ENCODE results near the gene ATRX. TPM values are rescaled to one million over a fixed set of nuclear protein-coding genes. Genes with fewer than 3 reads are reported as not detected.
"Not testable (repeated sequence)": the region's sequence is repeated elsewhere in the genome, so short reads cannot be mapped to it uniquely, and the experiment has no call there.

ATRX gene
- total RNA-seq, 1 experiment from 2014 or later, result 93.3 TPM

DNA sequence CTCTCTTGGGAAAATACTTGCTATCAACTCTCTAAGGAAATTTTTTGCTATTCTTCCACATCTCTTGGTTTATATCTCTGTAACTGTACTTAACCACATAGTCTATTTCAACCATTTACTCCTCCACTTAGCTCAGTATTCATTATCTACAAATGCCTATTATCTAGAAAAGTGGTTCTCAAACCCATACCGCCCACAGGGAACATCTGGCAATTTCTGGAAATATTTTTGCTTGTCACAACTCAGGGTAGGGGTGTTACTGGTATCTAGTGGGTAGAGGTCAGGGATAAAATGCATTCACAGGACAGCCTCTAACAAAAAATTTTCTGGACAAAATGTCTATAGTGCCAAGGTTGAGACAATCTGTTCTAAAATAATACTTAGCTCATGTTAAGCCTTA lies 14.4 kb downstream of the ATRX start:
- no peak overlapping the region for H3K27ac ChIP-seq

DNA sequence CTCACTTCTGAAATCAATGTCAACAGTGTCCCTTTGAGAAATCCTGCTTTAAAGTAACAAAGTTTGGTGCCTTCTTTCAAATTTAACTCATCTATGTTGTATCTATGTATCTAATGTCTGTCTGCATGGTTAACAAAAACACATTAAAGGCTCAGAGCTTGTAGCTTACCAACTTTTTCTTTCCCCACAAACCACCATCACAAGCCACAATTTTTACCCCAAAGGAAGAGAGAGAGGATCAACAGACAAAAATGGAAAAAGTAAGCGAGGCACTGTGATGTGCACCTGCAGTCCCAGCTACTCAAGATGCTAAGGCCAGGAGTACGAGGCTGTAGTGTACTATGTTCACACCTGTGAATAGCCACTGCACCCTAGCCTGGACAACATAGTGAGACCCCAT lies 17.2 kb downstream of the ATRX start:
- Histone ChIP-seq H3F3A (ENCODE audit: insufficient read depth, low read depth) (no peaks in the 10 kb centered on the region), H3K9me2 (ENCODE audit: insufficient read depth) (no peaks in the 10 kb centered on the region), H3K27me3 (ENCODE audit: insufficient read depth, low read depth) (no peaks in the 10 kb centered on the region), H3K4me2 (no peak overlapping the region), H3K9me3 (ENCODE audit: insufficient read depth, low read depth) (no peaks in the 10 kb centered on the region), H3K79me2 (ENCODE audit: low read depth) (peaks cover 73% of the 10 kb centered on the region), H3K27ac (no peak overlapping the region), H3K36me3 (ENCODE audit: low read depth) (no peaks in the 10 kb centered on the region; the same call in 1 of the 2 replicates), H4K20me1 (ENCODE audit: insufficient read depth) (peaks cover 43% of the 10 kb centered on the region), H3K4me3 (no peak overlapping the region), H3K4me1 (replicated peaks; ENCODE audit: insufficient read depth) (no peaks in the 10 kb centered on the region), H2AFZ (no peak overlapping the region)
- POLR2A ChIA-PET (ENCODE audit: unreplicated experiment), result no interaction called here
- TF ChIP-seq, protein P1, sequence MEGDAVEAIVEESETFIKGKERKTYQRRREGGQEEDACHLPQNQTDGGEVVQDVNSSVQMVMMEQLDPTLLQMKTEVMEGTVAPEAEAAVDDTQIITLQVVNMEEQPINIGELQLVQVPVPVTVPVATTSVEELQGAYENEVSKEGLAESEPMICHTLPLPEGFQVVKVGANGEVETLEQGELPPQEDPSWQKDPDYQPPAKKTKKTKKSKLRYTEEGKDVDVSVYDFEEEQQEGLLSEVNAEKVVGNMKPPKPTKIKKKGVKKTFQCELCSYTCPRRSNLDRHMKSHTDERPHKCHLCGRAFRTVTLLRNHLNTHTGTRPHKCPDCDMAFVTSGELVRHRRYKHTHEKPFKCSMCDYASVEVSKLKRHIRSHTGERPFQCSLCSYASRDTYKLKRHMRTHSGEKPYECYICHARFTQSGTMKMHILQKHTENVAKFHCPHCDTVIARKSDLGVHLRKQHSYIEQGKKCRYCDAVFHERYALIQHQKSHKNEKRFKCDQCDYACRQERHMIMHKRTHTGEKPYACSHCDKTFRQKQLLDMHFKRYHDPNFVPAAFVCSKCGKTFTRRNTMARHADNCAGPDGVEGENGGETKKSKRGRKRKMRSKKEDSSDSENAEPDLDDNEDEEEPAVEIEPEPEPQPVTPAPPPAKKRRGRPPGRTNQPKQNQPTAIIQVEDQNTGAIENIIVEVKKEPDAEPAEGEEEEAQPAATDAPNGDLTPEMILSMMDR (conservative IDR thresholded peaks at IDR 0.05), result no peak
- no peak for TF ChIP-seq EZH2 (IDR thresholded peaks at IDR 0.05; ENCODE audit: low read depth)
- intact Hi-C loops (cut with micrococcal nuclease; ENCODE audit: unreplicated experiment), result no loop called here
- CTCF ChIA-PET, result no interaction called here
- DNase-seq, result no peak
- no TSS peak for BruUV-seq (replicated peaks)

More for the DNA sequence above, 14.4 kb downstream of the ATRX start:
- Histone ChIP-seq H3K4me1 (replicated peaks; ENCODE audit: insufficient read depth) (no peaks in the 10 kb centered on the region), H3K27me3 (ENCODE audit: insufficient read depth, low read depth) (no peaks in the 10 kb centered on the region), H3K36me3 (ENCODE audit: low read depth) (no peaks in the 10 kb centered on the region), H4K20me1 (ENCODE audit: insufficient read depth) (peaks cover 63% of the 10 kb centered on the region), H3K9me3 (ENCODE audit: insufficient read depth, low read depth) (no peaks in the 10 kb centered on the region), H3K4me3 (no peak overlapping the region), H3K79me2 (ENCODE audit: low read depth) (peaks cover 89% of the 10 kb centered on the region), H3K4me2 (no peak overlapping the region), H3F3A (ENCODE audit: insufficient read depth, low read depth) (no peaks in the 10 kb centered on the region), H2AFZ (no peak overlapping the region), H3K9me2 (ENCODE audit: insufficient read depth) (no peaks in the 10 kb centered on the region)
- intact Hi-C loops (cut with micrococcal nuclease; ENCODE audit: unreplicated experiment), result no loop called here
- TF ChIP-seq EZH2 (IDR thresholded peaks at IDR 0.05; ENCODE audit: low read depth), result no peak
- TF ChIP-seq, protein P1 (conservative IDR thresholded peaks at IDR 0.05), result no peak
- CTCF ChIA-PET, result no interaction called here
- no peak for DNase-seq
- POLR2A ChIA-PET (ENCODE audit: unreplicated experiment), result no interaction called here
- BruUV-seq (replicated peaks), result no TSS peak

GRCh38 chrX:77766212-77766611 lies 19.8 kb downstream of the ATRX start:
- H3F3A ChIP-seq (ENCODE audit: insufficient read depth, low read depth); H3K4me1 ChIP-seq (replicated peaks; ENCODE audit: insufficient read depth); H3K36me3 ChIP-seq (ENCODE audit: low read depth); H3K4me2 ChIP-seq; intact Hi-C loops (cut with micrococcal nuclease; ENCODE audit: unreplicated experiment); H3K27me3 ChIP-seq (ENCODE audit: insufficient read depth, low read depth); H3K27ac ChIP-seq; DNase-seq; H2AFZ ChIP-seq; H3K4me3 ChIP-seq; BruUV-seq (replicated peaks); POLR2A ChIA-PET (ENCODE audit: unreplicated experiment); CTCF ChIA-PET; H3K9me3 ChIP-seq (ENCODE audit: insufficient read depth, low read depth); H3K9me2 ChIP-seq (ENCODE audit: insufficient read depth): not testable (repeated sequence)
- H4K20me1 ChIP-seq (ENCODE audit: insufficient read depth), result peaks cover 26% of the 10 kb centered on the region
- peaks cover 61% of the 10 kb centered on the region for H3K79me2 ChIP-seq (ENCODE audit: low read depth)

- Histone ChIP-seq H3K79me2 (ENCODE audit: low read depth) (peaks cover 22% of the 10 kb centered on the region), H3F3A (ENCODE audit: insufficient read depth, low read depth) (no peaks in the 10 kb centered on the region), H3K9me2 (ENCODE audit: insufficient read depth) (no peaks in the 10 kb centered on the region), H3K4me3 (no peak overlapping the region), H3K4me2 (no peak overlapping the region), H3K9me3 (ENCODE audit: insufficient read depth, low read depth) (no peaks in the 10 kb centered on the region), H2AFZ (no peak overlapping the region), H3K27me3 (ENCODE audit: insufficient read depth, low read depth) (no peaks in the 10 kb centered on the region), H3K4me1 (replicated peaks; ENCODE audit: insufficient read depth) (no peaks in the 10 kb centered on the region), H4K20me1 (ENCODE audit: insufficient read depth) (no peaks in the 10 kb centered on the region), H3K36me3 (ENCODE audit: low read depth) (no peaks in the 10 kb centered on the region), H3K27ac (no peak overlapping the region)
- ChIA-PET POLR2A (ENCODE audit: unreplicated experiment) (no interaction called here), CTCF (no interaction called here)
- TF ChIP-seq, protein P1 (conservative IDR thresholded peaks at IDR 0.05), result no peak
- TF ChIP-seq EZH2 (IDR thresholded peaks at IDR 0.05; ENCODE audit: low read depth), result no peak
- BruUV-seq (replicated peaks), result no TSS peak
- intact Hi-C loops (cut with micrococcal nuclease; ENCODE audit: unreplicated experiment), result no loop called here
- DNase-seq, result no peak
Measured at GRCh38 chrX:77755561-77755960, 30.5 kb downstream of the ATRX start.

DNA sequence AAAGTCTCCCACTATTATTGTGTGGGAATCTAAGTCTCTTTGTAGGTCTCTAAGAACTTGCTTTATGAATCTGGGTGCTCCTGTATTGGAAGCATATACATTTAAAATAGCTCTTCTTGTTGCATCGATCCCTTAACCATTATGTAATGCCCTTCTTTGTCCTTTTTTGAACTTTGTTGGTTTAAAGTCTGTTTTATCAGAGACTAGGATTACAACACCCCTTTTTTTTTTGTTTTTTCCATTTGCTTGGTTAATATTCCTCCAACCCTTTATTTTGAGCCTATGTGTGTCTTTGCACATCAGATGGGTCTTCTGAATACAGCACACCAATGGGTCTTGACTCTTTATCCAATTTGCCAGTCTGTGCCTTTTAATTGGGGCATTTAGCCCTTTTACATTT lies 32.1 kb downstream of the ATRX start:
- BruUV-seq (replicated peaks); H2AFZ ChIP-seq: not testable (repeated sequence)

More for the DNA sequence above, 32.1 kb downstream of the ATRX start:
- H3K27ac ChIP-seq; H3K4me3 ChIP-seq; H3K4me2 ChIP-seq; H3K4me1 ChIP-seq (replicated peaks; ENCODE audit: insufficient read depth); DNase-seq; H3K9me3 ChIP-seq (ENCODE audit: insufficient read depth, low read depth); intact Hi-C loops (cut with micrococcal nuclease; ENCODE audit: unreplicated experiment); CTCF ChIA-PET; H3K27me3 ChIP-seq (ENCODE audit: insufficient read depth, low read depth); POLR2A ChIA-PET (ENCODE audit: unreplicated experiment); H4K20me1 ChIP-seq (ENCODE audit: insufficient read depth); H3F3A ChIP-seq (ENCODE audit: insufficient read depth, low read depth); H3K9me2 ChIP-seq (ENCODE audit: insufficient read depth); H3K36me3 ChIP-seq (ENCODE audit: low read depth): not testable (repeated sequence)
- H3K79me2 ChIP-seq (ENCODE audit: low read depth), result peaks cover 16% of the 10 kb centered on the region
